HG02798 (cell line): ENCODE data around the gene MDP1.
"Not testable (repeated sequence)": the region's sequence is repeated elsewhere in the genome, so short reads cannot be mapped to it uniquely, and the experiment has no call there.

Experiments
- ATAC-seq: cut with Tn5 transposase; IDR thresholded peaks from one replicate; pipeline ENCODE4 v1.9.1; 2021; ENCODE audit warnings: mild to moderate bottlenecking; ENCODE audit not compliant: unreplicated experiment, poor library complexity

The MDP1 gene

GRCh38 chr14:24252289-24253124, 36.6 kb upstream of the MDP1 start:
- no peak for ATAC-seq

- no peak for ATAC-seq
Measured at GRCh38 chr14:24251880-24252288, 36.0 kb upstream of the MDP1 start.

- ATAC-seq: no peak
Measured at GRCh38 chr14:24250354-24250753, 34.5 kb upstream of the MDP1 start.

DNA sequence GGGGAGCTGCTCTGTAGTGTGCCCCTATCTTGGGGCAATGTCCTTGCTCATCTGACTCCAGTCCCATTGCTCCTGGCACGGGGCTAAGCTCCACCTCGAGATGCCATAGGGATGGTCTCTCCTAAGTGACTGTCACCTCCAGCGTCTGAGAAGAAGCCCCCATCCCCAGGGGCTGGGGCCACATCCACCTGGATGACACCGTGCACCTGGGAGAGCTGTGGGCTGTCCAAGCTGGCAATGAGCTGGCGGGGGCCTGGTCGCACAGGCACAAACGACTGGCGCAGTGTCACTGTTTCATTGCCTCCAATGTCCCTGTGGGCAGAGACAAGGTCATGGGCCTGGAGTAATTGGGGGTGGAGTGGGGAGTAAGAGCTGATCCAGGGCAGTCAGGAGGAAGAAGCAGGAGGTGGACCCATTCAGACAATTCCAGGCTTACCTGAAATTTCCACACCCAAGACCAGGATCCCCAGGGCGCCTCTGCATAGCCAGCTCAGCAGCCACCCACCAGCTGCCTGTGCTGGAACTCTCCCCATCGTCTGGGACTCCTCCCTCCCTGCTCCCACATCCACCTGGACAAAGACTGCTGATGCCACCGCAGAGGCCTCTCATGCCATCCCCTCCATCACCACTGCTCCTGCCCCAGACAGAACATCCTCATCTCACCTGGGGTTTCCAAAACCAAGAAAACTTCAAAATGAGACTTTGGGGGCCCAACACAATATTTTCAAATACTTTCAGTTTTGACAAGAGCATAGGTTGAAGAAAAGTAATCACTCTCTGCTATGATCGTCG, 33.6 kb upstream of the MDP1 start:
- no peak for ATAC-seq

DNA sequence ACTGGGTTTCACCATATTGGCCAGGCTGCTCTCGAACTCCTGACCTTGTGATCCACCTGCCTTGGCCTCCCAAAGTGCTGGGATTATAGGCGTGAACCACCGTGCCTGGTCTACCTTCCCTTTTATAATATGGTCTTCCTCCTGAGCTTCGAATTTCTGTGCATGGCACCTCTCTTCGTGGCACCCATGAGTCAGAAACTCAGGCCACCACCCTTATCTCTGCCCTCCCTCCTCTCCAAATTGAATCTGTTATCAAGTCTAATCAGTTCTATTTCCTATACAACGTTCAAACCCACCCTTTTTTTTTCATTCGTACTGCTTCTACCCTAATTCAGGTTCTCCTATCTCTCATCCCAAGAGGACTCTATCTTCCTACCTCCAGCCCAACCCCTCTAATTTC, 31.6 kb upstream of the MDP1 start:
- no peak for ATAC-seq

- ATAC-seq: no peak
Measured at GRCh38 chr14:24246765-24247212, 30.9 kb upstream of the MDP1 start.

- ATAC-seq: not testable (repeated sequence)
Measured at GRCh38 chr14:24245350-24245749, 29.5 kb upstream of the MDP1 start.

- no peak for ATAC-seq
Measured at GRCh38 chr14:24243336-24243836, 27.5 kb upstream of the MDP1 start.

GRCh38 chr14:24241829-24242443, 26.1 kb upstream of the MDP1 start:
- ATAC-seq: peak; percentile 85

- no peak for ATAC-seq
Measured at GRCh38 chr14:24240110-24240918, 24.4 kb upstream of the MDP1 start.

- no peak for ATAC-seq
Measured at GRCh38 chr14:24238527-24239037, 22.7 kb upstream of the MDP1 start.

DNA sequence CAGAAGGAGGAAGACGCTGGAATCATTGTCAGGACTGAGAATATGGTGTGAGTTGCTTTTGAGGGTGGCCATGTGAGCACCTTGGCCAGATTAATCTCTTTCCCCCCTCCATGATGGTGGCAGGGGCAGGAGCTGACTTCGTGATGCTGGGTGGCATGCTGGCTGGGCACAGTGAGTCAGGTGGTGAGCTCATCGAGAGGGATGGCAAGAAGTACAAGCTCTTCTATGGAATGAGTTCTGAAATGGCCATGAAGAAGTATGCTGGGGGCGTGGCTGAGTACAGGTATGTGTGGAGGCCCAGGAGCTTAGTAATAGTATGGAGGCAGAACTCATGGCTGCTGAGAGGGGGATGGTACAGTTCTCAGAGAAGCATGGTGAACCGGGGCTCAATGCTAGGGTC, 22.3 kb upstream of the MDP1 start:
- no peak for ATAC-seq

DNA sequence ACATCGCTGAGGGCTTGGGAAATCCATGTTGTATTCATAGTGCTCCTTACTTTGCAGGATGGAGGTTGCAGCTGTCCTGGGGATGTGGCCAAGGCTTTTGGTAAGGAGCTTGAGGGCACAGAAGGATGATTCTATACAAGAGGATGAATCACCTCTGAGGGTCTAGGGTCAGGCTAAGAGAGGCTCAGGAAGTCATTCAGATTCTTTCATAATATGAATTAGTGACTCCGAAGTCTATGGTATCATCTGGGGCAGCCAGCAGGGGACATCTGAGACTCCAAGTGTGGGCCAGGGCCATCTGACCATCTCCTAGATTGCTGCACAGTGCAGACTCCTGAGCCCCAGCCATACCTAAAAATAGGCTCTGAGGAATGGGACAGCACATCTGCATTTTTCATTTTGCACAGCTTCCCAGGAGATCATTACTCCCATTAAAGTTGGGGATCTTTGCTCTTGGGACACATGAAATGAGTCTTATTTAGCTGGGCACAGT, 21.6 kb upstream of the MDP1 start:
- no peak for ATAC-seq

DNA sequence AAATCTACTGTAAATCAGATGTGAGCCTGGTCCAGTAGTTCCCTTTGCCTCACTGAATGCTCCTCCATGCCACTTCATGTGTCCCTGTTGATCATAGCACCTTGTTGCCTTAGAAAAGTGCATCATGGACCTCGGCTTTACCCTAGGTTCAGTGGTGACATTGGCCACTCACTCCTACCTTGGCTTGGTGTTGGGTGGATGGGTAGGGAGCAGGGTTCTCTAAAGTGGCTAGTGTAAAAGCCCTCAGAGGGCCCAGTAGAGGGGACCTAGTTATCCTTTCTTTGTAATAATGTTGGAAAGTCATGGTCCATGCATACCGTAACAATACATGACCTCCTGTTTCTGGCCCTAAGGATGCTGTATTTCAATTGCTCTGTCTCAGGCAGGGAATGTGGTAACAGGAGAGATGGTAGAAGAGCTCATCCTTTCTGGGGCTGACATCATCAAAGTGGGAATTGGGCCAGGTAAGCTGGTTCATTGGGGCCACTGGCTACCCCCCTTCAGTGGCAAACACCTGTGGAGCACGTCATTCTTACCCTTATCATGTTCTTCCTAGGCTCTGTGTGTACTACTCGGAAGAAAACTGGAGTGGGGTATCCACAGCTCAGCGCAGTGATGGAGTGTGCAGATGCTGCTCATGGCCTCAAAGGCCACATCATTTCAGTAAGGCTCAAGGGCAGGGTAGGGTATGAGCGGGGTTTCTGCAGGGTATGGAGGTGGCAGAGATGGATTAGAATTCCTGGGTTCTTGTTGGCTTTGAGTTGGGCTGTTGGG, 21.0 kb upstream of the MDP1 start:
- ATAC-seq: no peak

GRCh38 chr14:24235804-24236688, 20.2 kb upstream of the MDP1 start:
- no peak for ATAC-seq

DNA sequence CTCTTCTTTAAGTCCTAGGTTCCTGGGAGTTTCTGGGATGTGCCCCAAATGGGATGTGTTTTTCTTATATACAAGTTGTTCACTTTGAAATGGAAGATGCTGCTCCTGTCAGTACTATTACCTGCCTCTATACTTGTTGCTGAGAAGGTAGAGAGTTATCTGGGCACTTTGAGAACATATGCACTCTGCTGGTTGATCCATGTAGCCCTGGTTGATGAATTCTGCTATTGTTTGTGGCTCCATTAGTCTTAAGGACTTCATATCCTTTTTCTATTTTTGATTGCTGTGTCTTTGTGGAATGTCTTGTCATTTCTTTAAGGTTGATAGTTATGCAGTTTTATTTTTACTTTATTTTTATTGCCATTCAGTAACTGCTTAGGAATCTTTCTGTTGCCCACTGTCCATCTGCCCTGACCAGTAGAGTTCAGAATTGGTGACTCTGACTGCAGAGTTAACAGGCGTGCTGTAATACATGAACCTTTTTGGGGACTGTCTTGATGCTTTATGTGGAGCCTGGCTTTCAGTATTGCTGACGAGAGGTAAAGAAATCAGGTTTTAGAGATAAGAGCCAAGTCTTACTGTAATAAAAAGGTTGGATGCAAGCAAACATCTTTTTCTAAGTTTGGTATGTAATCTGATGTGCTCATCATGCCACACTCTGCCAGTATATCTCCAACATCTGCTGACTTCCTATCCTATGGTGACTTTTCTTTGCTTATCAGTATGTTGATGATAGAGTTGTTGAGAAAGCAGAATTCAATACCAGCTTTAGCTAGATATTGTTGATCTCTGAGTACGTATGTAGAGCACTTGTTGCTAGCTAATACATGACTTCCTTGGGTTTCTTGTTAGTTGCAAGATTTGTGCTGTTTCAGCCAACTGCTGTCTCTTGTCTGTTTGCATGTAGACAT, 18.5 kb upstream of the MDP1 start:
- ATAC-seq: no peak

GRCh38 chr14:24233538-24233866, 17.6 kb upstream of the MDP1 start:
- ATAC-seq: no peak
